Psoas muscle (tissue), 8 donors: Measurements from ENCODE around the gene ATP1B1. TPM values are rescaled to one million over a fixed set of nuclear protein-coding genes. Genes with fewer than 3 reads are reported as not detected.
A peak's percentile ranks its signal among the peaks of the same experiment; 100 is the strongest.

Source experiments
- ATAC-seq, 4 donors: fragments of 200-7000 bp; cut with Tn5 transposase; one replicate each; pipeline ENCODE4 v1.9.1; 2020; ENCODE audit warnings: moderate library complexity in 3 of 4, mild to moderate bottlenecking in 2 of 4
- DNase-seq, 2 donors: peaks; one replicate each; pipeline ENCODE4 v3.0.0-alpha.2; 2020
- H3K27ac ChIP-seq: fragments of 200-600 bp; one replicate; pipeline ENCODE4 v1.8.0; 2022
- H3K27me3 ChIP-seq, 3 donors: fragments of 200-600 bp in 1 of 3; one replicate each; pipeline versions ENCODE4 v1.6.1 to v1.8.0; 2013 to 2022; ENCODE audit warnings: low read length in 2 of 3, mild to moderate bottlenecking in 2 of 3, moderate library complexity in 1 of 3; ENCODE audit not compliant: insufficient read depth in 3 of 3
- H3K36me3 ChIP-seq, 2 donors: fragments of 200-600 bp in 1 of 2; one replicate each; pipeline versions ENCODE4 v1.6.1 to v1.8.0; 2013 to 2022; ENCODE audit warnings: low read depth in 1 of 2, mild to moderate bottlenecking in 1 of 2, moderate library complexity in 1 of 2; ENCODE audit not compliant: insufficient read depth in 1 of 2
- H3K4me1 ChIP-seq: fragments of 200-600 bp; one replicate; pipeline ENCODE4 v1.8.0; 2022
- H3K4me3 ChIP-seq: fragments of 200-600 bp; one replicate; pipeline ENCODE4 v1.8.0; 2022; ENCODE audit warnings: mild to moderate bottlenecking
- H3K9me3 ChIP-seq: fragments of 200-600 bp; one replicate; pipeline ENCODE4 v1.8.0; 2022
- CTCF ChIP-seq: fragments of 200-600 bp; IDR thresholded peaks from one replicate; pipeline ENCODE4 v1.8.0; 2022; ENCODE audit warnings: antibody characterized with exemption
- WGBS, 3 donors: extraction: QIAGEN DNeasy Blood & Tissue Kit; methylation state at CpG; one replicate each; pipeline versions ENCODE4 v1.1.6 to v1.1.7; 2013; 5-methylcytosine and 5-hydroxymethylcytosine counted together
- intact Hi-C, 2 donors: fragments of 100-400 bp; cut with DNase I; formaldehyde crosslinking; loops; one replicate each; pipeline versions ENCODE4 v1.11.0 to v1.14.2; 2022
- polyA plus RNA-seq, 3 donors: library from polyadenylated mRNA; stranded (reverse); fragments of 200-250 nt; gene quantifications; one replicate each; pipeline ENCODE4 v1.2.3, GENCODE V29; 2013
- total RNA-seq, 4 donors: library from RNA; stranded (reverse); fragmentation: NEBNext Ultra II Directional in 2 of 4; extraction: Animal tissue kit (Norgen Biotek cat#: 25700) in 2 of 4; gene quantifications; one replicate each; pipeline versions ENCODE4 v1.2.1 to v1.2.4, GENCODE V29; 2021 to 2023
- donor health status: healthy with polysubstance abuse.
- donor health status: DM: no; HTN: no; CAD: no; lungs with moderate emphysema.
- donor health status: Bipolar disorder and iron deficiency.
- donor health status: healthy.
- donor health status: DM: yes; HTN: yes; CAD: no.
- donor health status: DM: no; HTN: no; CAD: no.
- donor health status: DM: no; HTN: no; CAD: no.
- donor health status: DM: yes; HTN: yes; CAD: no.

ATP1B1 gene
- total and polyA plus RNA-seq, 7 donors, result 176 to 1,098 (median 290) TPM

GRCh38 chr1:169126335-169126734 lies 19.8 kb downstream of the ATP1B1 start:
- peaks cover 11 to 98% of the 10 kb centered on the region in 2 donors for H3K36me3 ChIP-seq
- peak overlapping the region; percentile 96 for H3K27ac ChIP-seq
- ATAC-seq (no peak), DNase-seq (no peak)
- TF ChIP-seq CTCF, result no peak
- no peaks in the 10 kb centered on the region for H3K9me3 ChIP-seq
- no peaks in the 10 kb centered on the region for H3K27me3 ChIP-seq
- 84 to 91% (median 90%) methylated on average over 3 of the region's 3 CpGs for WGBS, 3 donors
- H3K4me3 ChIP-seq, result no peak overlapping the region
- intact Hi-C loops, result no loop called here
- peaks cover 57% of the 10 kb centered on the region for H3K4me1 ChIP-seq

DNA sequence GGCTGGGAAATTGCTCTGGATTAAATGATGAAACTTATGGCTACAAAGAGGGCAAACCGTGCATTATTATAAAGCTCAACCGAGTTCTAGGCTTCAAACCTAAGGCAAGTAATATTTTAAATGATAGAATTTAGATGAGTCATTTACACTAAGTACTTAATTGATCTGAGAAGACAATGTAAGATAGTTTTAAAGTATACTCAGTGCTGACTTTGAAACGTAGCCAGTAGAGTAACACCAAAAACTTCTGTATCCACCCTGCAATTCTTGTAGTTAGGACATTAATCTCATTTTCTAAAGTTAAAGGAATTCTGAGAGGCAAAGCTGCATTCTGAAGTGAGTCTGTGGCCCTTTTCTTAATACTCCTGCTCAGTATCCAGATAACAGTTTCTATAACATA lies 20.8 kb downstream of the ATP1B1 start:
- TF ChIP-seq CTCF, result no peak
- ATAC-seq (no peak), DNase-seq (no peak)
- 74 to 88% (median 86%) methylated on average over 3 of the region's 3 CpGs for WGBS, 3 donors
- intact Hi-C loops, result no loop called here
- H3K4me1 ChIP-seq, result peaks cover 51% of the 10 kb centered on the region
- peaks cover 7 to 98% of the 10 kb centered on the region in 2 donors for H3K36me3 ChIP-seq
- H3K27me3 ChIP-seq, result no peaks in the 10 kb centered on the region
- peak overlapping the region; percentile 69 for H3K27ac ChIP-seq
- no peaks in the 10 kb centered on the region for H3K9me3 ChIP-seq
- no peak overlapping the region for H3K4me3 ChIP-seq

- TF ChIP-seq CTCF, result no peak
- DNase-seq, result no peak
- 47 to 80% (median 56%) methylated on average over 2 of the region's 2 CpGs for WGBS, 3 donors
- ATAC-seq, result peak in 3 of 4 donors; percentile 13 to 19 (median 14)
- intact Hi-C loops, result no loop called here
- Histone ChIP-seq H3K9me3 (no peaks in the 10 kb centered on the region), H3K27me3 (no peaks in the 10 kb centered on the region), H3K36me3 (peaks cover 7 to 97% of the 10 kb centered on the region in 2 donors), H3K27ac (peak overlapping the region; percentile 69), H3K4me3 (no peak overlapping the region), H3K4me1 (peaks cover 51% of the 10 kb centered on the region)
These were observed 22.1 kb downstream of the ATP1B1 start for GRCh38 chr1:169128562-169128961.

DNA sequence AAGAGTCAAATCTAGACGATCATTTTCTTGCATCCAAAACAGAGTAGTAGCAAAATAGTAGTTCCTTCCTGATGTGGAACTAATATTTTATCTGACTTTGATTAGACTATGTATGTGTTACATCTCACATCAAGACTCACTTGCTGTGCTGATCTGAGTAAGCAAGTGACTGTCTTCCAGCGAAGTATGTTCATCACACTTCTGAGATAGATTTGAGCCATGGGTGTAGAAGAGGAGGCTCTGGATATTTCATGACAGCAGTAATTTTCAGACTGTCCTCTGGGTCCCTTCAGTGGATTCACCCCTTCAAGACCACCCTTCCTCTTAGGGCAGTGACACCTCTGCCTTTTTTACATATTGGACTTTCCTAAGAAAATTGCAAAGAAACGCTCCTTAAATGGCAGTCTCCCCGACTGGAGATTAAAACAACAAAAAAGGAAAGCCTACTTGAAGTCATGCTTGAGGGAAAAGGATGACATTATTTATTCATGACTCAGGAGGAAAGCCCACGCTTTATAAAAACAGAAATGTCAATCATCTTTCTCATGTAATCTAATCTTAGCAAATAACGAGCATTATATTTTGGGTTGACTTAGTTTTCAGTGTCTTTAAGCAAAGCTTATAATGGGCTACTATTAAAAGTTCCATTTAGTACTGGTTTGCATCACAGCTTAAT lies 22.8 kb downstream of the ATP1B1 start:
- no peak for DNase-seq
- peak overlapping the region; percentile 69 for H3K27ac ChIP-seq
- H3K4me3 ChIP-seq, result no peak overlapping the region
- intact Hi-C loops, result no loop called here
- no peaks in the 10 kb centered on the region for H3K9me3 ChIP-seq
- H3K4me1 ChIP-seq, result peaks cover 45% of the 10 kb centered on the region
- TF ChIP-seq CTCF, result no peak
- WGBS, 3 donors, result 52 to 70% (median 60%) methylated on average over 6 of the region's 6 CpGs
- no peaks in the 10 kb centered on the region for H3K27me3 ChIP-seq
- peak in 2 of 4 donors; percentile 5 for ATAC-seq
- H3K36me3 ChIP-seq, result peaks cover 7 to 90% of the 10 kb centered on the region in 2 donors

GRCh38 chr1:169130683-169131082 lies 24.2 kb downstream of the ATP1B1 start:
- H3K4me1 ChIP-seq, result peaks cover 38% of the 10 kb centered on the region
- intact Hi-C loops, result loop anchor here in 1 of 2 donors (10.0 kb wide), 1 partner anchor 214 kb away; no protein-coding TSS in a partner anchor
- H3K27me3 ChIP-seq, result no peaks in the 10 kb centered on the region
- peak overlapping the region; percentile 0 for H3K27ac ChIP-seq
- no peak for DNase-seq
- whole genome bisulfite sequencing, 3 donors, result 85 to 95% (median 85%) methylated on average over 4 of the region's 4 CpGs
- ATAC-seq, result no peak
- peaks cover 7 to 76% of the 10 kb centered on the region in 2 donors for H3K36me3 ChIP-seq
- H3K9me3 ChIP-seq, result no peaks in the 10 kb centered on the region
- no peak overlapping the region for H3K4me3 ChIP-seq
- TF ChIP-seq CTCF, result no peak
